Right ventricle myocardium superior (tissue), 1 donor: ENCODE measurements around the gene CEL. TPM values are rescaled to one million over a fixed set of nuclear protein-coding genes. Genes with fewer than 3 reads are reported as not detected.
A peak's percentile ranks its signal among the peaks of the same experiment; 100 is the strongest.

Experiments
- ATAC-seq: fragments of 200-7000 bp; cut with Tn5 transposase; one replicate; pipeline ENCODE4 v1.9.1; 2020; ENCODE audit warnings: mild to moderate bottlenecking; ENCODE audit not compliant: poor library complexity
- DNase-seq: peaks from one replicate; pipeline ENCODE4 v3.0.0-alpha.2; 2020
- intact Hi-C: fragments of 100-400 bp; cut with DNase I; formaldehyde crosslinking; loops from one replicate; pipeline ENCODE4 v1.11.2; 2022
- microRNA-seq: library from miRNA; unstranded; fragments of <30 nt; microRNA quantifications from one replicate; pipeline ENCODE4 v1.2.0, GENCODE V29; 2020
- total RNA-seq: library from RNA; stranded (reverse); fragmentation: NEBNext Ultra II Directional; extraction: Animal tissue kit (Norgen Biotek cat#: 25700); gene quantifications from one replicate; pipeline ENCODE4 v1.2.1, GENCODE V29; 2021
- donor health status: DM: no; HTN: yes; CAD: no; lungs with severe emphysema.

The CEL gene
- total RNA-seq, 1 donor from 2014 or later, result 7.3 TPM

DNA sequence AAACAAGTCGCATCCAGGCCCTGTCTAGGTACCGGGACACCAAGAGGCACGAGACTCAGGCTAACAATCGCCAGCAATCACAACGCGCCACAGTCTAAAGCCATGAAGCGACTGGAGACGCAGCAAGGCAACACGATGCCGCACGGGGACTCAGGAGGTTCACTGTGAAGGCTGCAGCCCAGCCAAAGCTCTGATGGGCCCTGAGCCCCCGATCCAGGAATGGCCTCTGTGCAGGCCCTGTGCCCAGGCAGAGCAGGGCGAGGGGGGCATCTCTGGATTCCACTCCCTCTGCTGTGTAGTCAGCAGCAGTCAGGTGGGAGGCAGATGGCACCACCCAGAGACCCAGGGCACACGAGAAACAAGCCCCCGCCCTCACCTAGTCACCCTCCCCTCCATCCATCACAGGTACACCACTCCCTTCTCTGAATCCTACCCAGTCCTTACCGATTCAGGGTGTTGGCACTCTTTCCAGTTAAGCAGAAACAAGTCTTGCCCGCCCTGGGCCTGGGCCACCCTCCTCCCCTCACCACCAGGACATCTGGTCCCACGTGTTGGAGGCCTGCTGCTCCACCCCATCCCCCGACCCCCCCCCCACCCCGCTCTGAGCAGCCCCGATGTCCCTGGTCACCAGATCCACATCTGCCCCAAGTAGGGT is 58.2 kb downstream of the CEL start:
- no peak for DNase-seq
- ATAC-seq, result peak; percentile 0
- intact Hi-C loops, result no loop called here

DNA sequence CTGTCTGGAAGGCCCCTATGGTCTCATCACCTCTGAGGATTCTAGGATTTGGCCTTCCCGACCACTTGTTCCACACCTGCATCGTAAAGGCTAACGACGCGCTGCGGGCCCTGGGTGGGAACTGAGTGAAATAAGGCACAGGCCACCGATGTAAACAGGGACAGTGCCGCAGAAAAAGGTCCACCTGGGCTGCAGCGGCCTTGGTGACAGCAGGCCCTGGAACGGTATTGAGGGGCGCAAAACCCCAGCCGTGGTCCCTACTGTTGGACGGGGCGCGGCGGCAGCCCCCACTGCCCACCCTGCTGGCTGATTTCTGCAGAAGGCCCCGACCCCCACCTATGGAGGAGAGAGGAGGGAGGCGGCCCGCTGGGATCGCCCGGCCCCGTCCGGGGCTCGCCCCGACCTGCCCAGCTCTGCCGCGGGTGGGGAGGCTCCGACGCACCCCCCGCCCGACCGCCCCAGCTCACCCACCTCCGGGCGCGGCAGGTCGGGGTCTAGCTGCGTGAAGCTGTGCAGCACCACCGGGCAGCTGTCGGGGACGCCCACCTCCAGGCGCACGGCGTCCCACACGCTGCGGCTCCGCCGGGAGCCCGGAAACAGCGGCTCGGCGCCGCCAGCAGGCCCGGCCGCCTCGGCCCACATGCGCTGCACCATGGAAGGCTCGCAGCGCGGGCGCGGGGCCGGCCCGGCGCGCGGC is 58.9 kb downstream of the CEL start:
- DNase-seq (no peak), ATAC-seq (peak; percentile 5)
- intact Hi-C loops, result no loop called here

Small RNAs within 50 kb of the gene (microRNA-seq; reads per million reads assigned to microRNA genes)
- gene MIR6877, result not detected

Other genes with a start within 250 kb of the CEL start
- 0.22 TPM for gene AK8, start 183.7 kb upstream of the CEL start, total RNA-seq
- gene SPACA9, start 183.1 kb upstream of the CEL start, total RNA-seq, result 3.5 TPM
- gene TSC1, start 117.4 kb upstream of the CEL start, total RNA-seq, result 45.9 TPM
- not detected for gene GFI1B, start 83.3 kb upstream of the CEL start, total RNA-seq
- 49.0 TPM for gene GTF3C5, start 31.0 kb upstream of the CEL start, total RNA-seq
- gene RALGDS, start 59.3 kb downstream of the CEL start, total RNA-seq, result 33.1 TPM
- gene GBGT1, start 101.9 kb downstream of the CEL start, total RNA-seq, result 6.4 TPM
- gene OBP2B, start 147.3 kb downstream of the CEL start, total RNA-seq, result not detected
- gene ABO, start 213.2 kb downstream of the CEL start, total RNA-seq, result 2.4 TPM